Colonic mucosa (tissue), 4 donors: ENCODE measurements around the gene CD14. TPM values are rescaled to one million over a fixed set of nuclear protein-coding genes. Genes with fewer than 3 reads are reported as not detected.
A peak's percentile ranks its signal among the peaks of the same experiment; 100 is the strongest.
"Not testable (repeated sequence)": the region's sequence is repeated elsewhere in the genome, so short reads cannot be mapped to it uniquely, and the experiment has no call there.

ENCODE experiments used
- DNase-seq: peaks from one replicate; pipeline ENCODE4 v3.0.0-alpha.2; 2020
- H3K27ac ChIP-seq: fragments of 200-600 bp; one replicate; pipeline ENCODE4 v1.8.0; 2021
- H3K27me3 ChIP-seq: fragments of 200-600 bp; one replicate; pipeline ENCODE4 v1.8.0; 2021
- H3K36me3 ChIP-seq: fragments of 200-600 bp; one replicate; pipeline ENCODE4 v1.8.0; 2021
- H3K4me1 ChIP-seq: fragments of 200-600 bp; one replicate; pipeline ENCODE4 v1.8.0; 2021; ENCODE audit warnings: mild to moderate bottlenecking
- H3K4me3 ChIP-seq: fragments of 200-600 bp; one replicate; pipeline ENCODE4 v1.8.0; 2021
- H3K9ac ChIP-seq, 2 donors: one replicate each; pipeline ENCODE4 v1.7.0; 2013; ENCODE audit warnings: control low read depth in 2 of 2, low read depth in 2 of 2, low read length in 2 of 2
- H3K9me3 ChIP-seq: fragments of 200-600 bp; one replicate; pipeline ENCODE4 v1.8.0; 2021
- CTCF ChIP-seq: fragments of 200-600 bp; IDR thresholded peaks from one replicate; pipeline ENCODE4 v1.8.0; 2022; ENCODE audit warnings: antibody characterized with exemption, mild to moderate bottlenecking
- intact Hi-C: fragments of 100-400 bp; cut with DNase I; formaldehyde crosslinking; loops from one replicate; pipeline ENCODE4 v1.14.1; 2022
- total RNA-seq, 2 donors: library from RNA; stranded (reverse); fragmentation: NEBNext Ultra II Directional in 1 of 2; extraction: Animal tissue kit (Norgen Biotek cat#: 25700) in 1 of 2; gene quantifications; one replicate each; pipeline ENCODE4 v1.2.1, GENCODE V29; 2021
- donor health status: healthy.
- donor health status: DM: no; HTN: no; CAD: no.
- donor health status: DM: no; HTN: no; CAD: no.

Gene CD14
- total RNA-seq, 2 donors from 2014 or later: 28.2 to 48.3 TPM

- no peaks in the 10 kb centered on the region for H3K36me3 ChIP-seq
- TF ChIP-seq CTCF: no peak
- intact Hi-C loops: no loop called here
- DNase-seq: no peak
- no peaks in the 10 kb centered on the region for H3K27me3 ChIP-seq
- H3K27ac ChIP-seq: peak overlapping the region; percentile 33
- no peak overlapping the region for H3K4me3 ChIP-seq
- H3K9ac ChIP-seq: peak overlapping the region in 1 of 2 donors; percentile 47
- peaks cover 6% of the 10 kb centered on the region for H3K4me1 ChIP-seq
- H3K9me3 ChIP-seq: no peaks in the 10 kb centered on the region
These were observed 24.3 kb downstream of the CD14 start for GRCh38 chr5:140608722-140609121.

GRCh38 chr5:140607031-140607430, 25.9 kb downstream of the CD14 start:
- TF ChIP-seq CTCF: no peak
- H3K27ac ChIP-seq: no peak overlapping the region
- intact Hi-C loops: no loop called here
- no peak for DNase-seq
- no peaks in the 10 kb centered on the region for H3K9me3 ChIP-seq
- no peak overlapping the region for H3K9ac ChIP-seq
- no peaks in the 10 kb centered on the region for H3K36me3 ChIP-seq
- H3K27me3 ChIP-seq: no peaks in the 10 kb centered on the region
- H3K4me1 ChIP-seq: peaks cover 6% of the 10 kb centered on the region
- H3K4me3 ChIP-seq: no peak overlapping the region

DNA sequence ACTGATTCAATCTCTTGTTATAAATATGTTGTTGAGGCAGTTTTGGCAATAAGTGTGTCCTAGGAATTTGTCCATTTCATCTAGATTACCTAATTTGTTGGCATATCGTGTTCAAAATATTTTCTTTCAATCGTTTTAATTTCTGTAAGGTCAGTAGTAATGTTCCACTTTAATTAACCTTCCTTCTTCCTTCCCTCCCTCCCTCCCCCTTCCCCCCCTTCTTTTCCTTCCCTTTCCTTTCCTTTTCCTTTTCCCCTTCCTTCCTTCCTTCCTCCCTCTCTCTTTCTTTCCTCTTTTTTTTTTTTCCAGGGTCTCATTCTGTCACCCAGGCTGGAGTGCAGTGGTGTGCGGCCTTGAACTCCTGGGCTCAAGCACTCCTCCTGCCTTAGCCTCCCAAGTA, 27.1 kb downstream of the CD14 start:
- intact Hi-C loops: no loop called here

GRCh38 chr5:140603734-140604133, 29.2 kb downstream of the CD14 start:
- no peaks in the 10 kb centered on the region for H3K27me3 ChIP-seq
- no peak for TF ChIP-seq CTCF
- H3K27ac ChIP-seq: no peak overlapping the region
- intact Hi-C loops: no loop called here
- DNase-seq: no peak
- H3K36me3 ChIP-seq: no peaks in the 10 kb centered on the region
- H3K9me3 ChIP-seq: no peaks in the 10 kb centered on the region
- H3K9ac ChIP-seq: no peak overlapping the region
- H3K4me1 ChIP-seq: no peaks in the 10 kb centered on the region
- H3K4me3 ChIP-seq: no peak overlapping the region

More for the DNA sequence above, 27.1 kb downstream of the CD14 start:
- Histone ChIP-seq H3K36me3 (no peaks in the 10 kb centered on the region), H3K4me3 (no peak overlapping the region), H3K4me1 (peaks cover 6% of the 10 kb centered on the region), H3K9ac (no peak overlapping the region), H3K9me3 (no peaks in the 10 kb centered on the region), H3K27me3 (no peaks in the 10 kb centered on the region), H3K27ac (no peak overlapping the region)
- no peak for TF ChIP-seq CTCF
- no peak for DNase-seq

DNA sequence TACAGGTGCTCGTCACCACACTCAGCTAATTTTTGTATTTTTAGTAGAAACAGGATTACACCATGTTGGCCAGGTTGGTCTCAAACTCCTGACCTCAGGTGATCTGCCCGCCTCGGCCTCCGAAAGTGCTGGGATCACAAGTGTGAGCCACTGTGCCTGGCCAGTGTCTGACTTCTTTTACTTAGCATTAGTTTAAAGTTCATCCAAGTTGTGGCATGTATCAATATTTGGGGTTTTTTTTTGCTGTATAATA, 29.6 kb downstream of the CD14 start:
- H3K4me1 ChIP-seq, intact Hi-C loops, H3K27me3 ChIP-seq, H3K9me3 ChIP-seq, DNase-seq, H3K4me3 ChIP-seq, H3K36me3 ChIP-seq, H3K27ac ChIP-seq, H3K9ac ChIP-seq: not testable (repeated sequence)

- Histone ChIP-seq H3K9ac (no peak overlapping the region), H3K36me3 (no peaks in the 10 kb centered on the region), H3K27ac (peak overlapping the region; percentile 20), H3K9me3 (no peaks in the 10 kb centered on the region), H3K27me3 (no peaks in the 10 kb centered on the region), H3K4me1 (no peaks in the 10 kb centered on the region), H3K4me3 (no peak overlapping the region)
- intact Hi-C loops: no loop called here
- no peak for DNase-seq
- no peak for TF ChIP-seq CTCF
These were observed 30.8 kb downstream of the CD14 start for GRCh38 chr5:140602147-140602546.
